Medulla oblongata (tissue), 1 donor: ENCODE results near the gene GRSF1.
"Not testable (repeated sequence)": the region's sequence is repeated elsewhere in the genome, so short reads cannot be mapped to it uniquely, and the experiment has no call there.

Experiments used
- DNase-seq: peaks from one replicate; pipeline ENCODE4 v3.0.0-alpha.2; 2015; ENCODE audit errors: extremely low spot score

Gene GRSF1

DNA sequence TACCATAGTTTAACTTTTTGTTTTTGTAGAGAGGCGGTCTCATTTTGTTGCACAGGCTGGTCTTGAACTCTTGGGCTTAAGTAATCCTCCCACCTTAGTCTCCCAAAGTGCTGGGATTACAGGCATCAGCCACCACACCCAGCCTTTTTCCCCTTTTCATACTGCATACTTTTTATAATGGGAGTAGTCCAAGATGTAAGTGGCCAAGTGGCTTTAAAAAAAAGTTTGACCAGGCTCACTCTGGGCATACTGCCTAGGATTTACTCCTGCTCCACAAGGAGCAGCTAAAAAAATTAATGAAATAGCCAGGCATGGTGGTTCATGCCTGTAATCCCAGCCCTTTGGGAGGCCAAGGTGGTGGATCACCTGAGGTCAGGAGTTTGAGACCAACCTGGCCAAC lies 6.0 kb downstream of the GRSF1 start:
- DNase-seq, result no peak

GRCh38 chr4:70831293-70831692 lies 8.4 kb downstream of the GRSF1 start:
- no peak for DNase-seq

DNA sequence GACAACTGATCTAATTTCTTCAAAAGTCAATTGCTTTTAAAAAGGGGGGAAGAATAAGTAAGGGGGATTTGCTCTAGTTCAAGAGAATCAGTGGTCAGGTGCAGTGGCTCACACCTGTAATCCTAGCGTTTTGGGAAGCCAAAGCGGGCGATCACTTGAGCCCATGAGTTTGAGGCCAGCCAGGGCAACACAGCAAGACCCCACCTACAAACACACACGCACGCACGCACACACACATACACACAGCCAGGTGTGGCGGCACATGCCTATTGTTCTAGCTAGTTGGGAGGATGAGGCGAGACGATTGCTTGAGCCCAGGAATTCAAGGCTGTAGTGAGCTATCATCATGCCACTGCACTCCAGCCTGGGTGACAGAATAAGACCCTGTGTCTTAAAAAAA lies 9.6 kb downstream of the GRSF1 start:
- no peak for DNase-seq

- DNase-seq, result no peak
Measured at GRCh38 chr4:70829492-70829891, 10.2 kb downstream of the GRSF1 start.

GRCh38 chr4:70829015-70829414 lies 10.7 kb downstream of the GRSF1 start:
- DNase-seq, result no peak

DNA sequence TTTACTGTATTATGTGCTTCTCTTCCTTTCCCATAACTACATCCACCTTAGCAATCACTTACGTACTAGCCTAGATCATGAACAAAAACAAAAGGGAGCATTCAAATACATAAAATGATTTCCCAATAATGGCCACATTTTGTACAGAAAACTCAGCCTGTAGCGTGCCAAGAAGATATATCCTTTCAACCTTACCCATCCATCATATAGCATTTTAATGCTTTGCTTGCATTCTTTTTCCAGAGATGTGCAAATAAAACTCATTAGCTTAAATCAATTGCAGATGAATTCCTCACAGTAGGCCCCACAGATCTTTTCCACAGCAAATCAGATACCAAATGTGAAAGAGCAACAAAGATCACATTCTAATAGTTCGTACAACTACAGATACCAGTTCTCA lies 20.8 kb downstream of the GRSF1 start:
- DNase-seq, result no peak

DNA sequence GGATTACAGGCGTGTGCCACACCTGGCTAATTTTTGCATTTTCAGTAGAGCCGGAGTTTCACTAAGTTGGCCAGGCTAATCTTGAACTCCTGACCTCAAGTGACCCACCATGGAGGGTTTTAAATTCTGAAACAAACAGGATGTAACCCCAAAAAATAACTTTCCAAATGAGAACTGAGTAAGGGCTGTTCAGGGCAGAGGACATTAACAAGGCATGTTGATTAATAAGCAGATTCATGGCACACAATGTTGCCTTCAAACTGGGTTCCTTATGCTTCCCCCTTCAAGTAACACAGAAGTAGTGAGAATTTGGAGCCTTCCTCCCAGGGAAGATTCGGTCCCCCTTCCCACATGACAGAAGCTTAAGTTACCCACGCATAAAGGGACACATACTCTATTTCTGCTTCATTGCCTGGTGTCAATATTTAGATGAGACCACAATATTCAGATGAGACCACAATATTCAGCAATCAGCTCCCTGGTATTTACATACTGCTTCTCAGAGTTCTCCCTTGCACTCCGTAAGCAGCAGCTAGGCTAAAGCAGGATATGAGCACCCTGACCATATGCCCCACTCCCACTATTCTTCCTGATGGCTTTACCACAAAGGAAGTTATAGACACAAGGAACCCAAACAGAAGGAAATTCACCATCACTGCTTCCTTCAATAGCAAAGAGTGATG lies 21.4 kb downstream of the GRSF1 start:
- no peak for DNase-seq

DNA sequence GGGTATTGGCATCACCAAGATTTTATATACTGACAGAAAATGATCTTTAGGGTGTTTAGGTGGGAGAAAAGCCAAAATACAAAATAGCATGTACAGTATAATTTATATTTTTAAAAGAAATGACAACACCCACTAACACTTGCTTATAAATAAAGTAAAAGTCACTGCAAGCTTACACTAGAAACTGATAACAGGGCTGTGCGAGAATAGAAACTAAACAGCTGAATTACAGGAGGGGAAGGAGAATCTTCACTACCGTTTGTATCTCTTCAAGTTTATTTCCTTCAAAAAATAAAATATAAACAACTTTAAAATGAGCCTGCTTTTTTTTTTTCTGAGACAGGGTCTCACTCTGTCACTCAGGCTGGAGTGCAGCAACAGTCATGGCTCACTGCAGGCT lies 22.8 kb downstream of the GRSF1 start:
- no peak for DNase-seq

- DNase-seq, result no peak
Measured at GRCh38 chr4:70815370-70815769, 24.3 kb downstream of the GRSF1 start.

DNA sequence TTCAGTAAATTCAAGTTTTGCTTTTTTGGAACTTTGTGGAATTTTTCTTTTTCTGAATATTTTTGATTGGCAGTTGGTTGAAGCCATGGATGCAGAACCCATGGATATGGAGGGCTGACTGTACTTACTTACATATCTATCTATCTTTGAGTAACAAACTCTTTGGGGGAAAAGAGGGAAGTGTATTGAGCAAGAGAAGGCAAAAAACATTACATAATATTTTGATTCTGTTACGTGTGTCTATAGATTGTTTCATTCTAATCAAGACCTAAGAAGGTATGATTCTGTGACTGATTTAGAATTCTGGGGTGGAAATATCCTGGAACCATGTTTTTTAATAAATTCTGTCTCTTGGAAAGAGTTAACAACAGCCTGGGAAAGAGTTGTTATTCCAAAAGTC lies 31.5 kb downstream of the GRSF1 start:
- DNase-seq, result no peak

- no peak for DNase-seq
Measured at GRCh38 chr4:70802928-70803580, 36.6 kb downstream of the GRSF1 start.

GRCh38 chr4:70801265-70801809 lies 38.4 kb downstream of the GRSF1 start:
- DNase-seq, result no peak

GRCh38 chr4:70793626-70794025 lies 46.1 kb downstream of the GRSF1 start:
- DNase-seq, result no peak

DNA sequence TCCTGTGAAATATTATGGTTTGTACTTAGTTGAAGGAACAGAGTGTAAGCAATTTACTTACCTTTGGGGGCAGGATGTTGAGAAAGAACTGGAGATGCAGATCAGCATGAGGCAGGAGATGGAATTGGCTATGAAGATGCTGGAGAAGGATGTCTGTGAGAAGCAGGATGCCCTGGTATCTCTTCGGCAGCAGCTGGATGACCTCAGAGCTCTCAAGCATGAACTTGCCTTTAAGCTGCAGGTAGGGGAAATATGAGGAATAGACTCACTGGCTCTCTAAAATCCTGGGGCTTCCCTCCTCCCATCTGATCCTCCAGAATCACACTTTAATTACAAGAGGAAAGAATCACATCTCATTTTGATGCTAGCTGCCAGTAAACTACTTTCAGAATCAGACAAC lies 51.0 kb downstream of the GRSF1 start:
- no peak for DNase-seq

- no peak for DNase-seq
Measured at GRCh38 chr4:70787496-70787895, 52.2 kb downstream of the GRSF1 start.

- no peak for DNase-seq
Measured at GRCh38 chr4:70783096-70783495, 56.6 kb downstream of the GRSF1 start.

DNA sequence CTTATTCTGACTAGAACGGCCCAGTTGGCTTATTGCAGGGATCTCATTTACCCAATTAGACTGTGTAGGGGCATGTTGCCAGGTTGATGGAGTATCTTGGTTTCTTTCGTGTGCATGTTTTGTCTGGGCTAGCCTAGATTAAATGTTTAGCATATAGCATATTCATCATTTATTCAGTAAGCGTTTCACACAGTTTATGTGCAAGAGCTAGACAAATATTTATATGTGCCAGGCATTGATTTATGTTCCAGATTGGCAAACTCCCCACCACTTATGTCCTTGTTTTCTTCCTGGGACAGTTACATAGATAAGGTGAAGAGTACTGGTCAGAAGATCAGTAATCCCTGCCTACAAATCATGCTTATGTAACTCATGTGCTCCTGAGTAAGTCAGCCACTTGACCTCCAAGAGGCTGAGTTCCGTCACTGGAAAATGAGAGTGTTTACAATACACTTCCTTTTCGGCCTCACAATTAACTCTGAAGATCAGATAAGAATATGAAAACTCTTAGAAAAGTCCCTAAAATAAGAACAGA lies 60.7 kb downstream of the GRSF1 start:
- no peak for DNase-seq

- no peak for DNase-seq
Measured at GRCh38 chr4:70772929-70773555, 66.6 kb downstream of the GRSF1 start.

DNA sequence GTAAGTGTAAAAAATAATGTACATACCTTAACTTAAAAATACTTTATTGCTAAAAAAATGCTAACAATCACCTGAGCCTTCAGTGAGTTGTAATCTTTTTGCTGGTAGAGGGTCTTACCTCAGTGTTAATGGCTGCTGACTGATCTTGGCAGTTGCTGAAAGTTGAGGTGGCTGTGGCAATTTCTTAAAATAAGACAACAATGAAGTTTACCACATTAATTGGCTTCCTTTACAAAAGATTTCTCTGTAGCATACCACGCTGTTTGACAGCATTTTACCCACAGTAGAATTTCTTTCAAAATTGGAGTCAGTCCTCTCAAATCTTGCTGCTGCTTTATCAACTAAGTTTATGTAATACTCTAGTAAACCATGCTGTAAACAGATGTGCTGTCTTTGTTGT lies 70.3 kb downstream of the GRSF1 start:
- not testable (repeated sequence) for DNase-seq

- no peak for DNase-seq
Measured at GRCh38 chr4:70768301-70768948, 71.3 kb downstream of the GRSF1 start.
